HG03159 (cell line): ENCODE results near the gene PTPMT1.

Experiments
- ATAC-seq: cut with Tn5 transposase; IDR thresholded peaks from one replicate; pipeline ENCODE4 v1.9.1; 2021; ENCODE audit warnings: mild to moderate bottlenecking, moderate library complexity; ENCODE audit not compliant: unreplicated experiment

Gene PTPMT1

GRCh38 chr11:47577460-47578041 lies 12.2 kb downstream of the PTPMT1 start:
- no peak for ATAC-seq

GRCh38 chr11:47578524-47579494 lies 13.4 kb downstream of the PTPMT1 start, which contains the start of the genes KBTBD4 and NDUFS3:
TSS of gene KBTBD4 (minus strand) at chr11:47578970. CDS start at chr11:47578951, 19 bp downstream.
TSS of gene NDUFS3 (plus strand) at chr11:47579074. CDS start at chr11:47579092, 18 bp downstream.
- peak; percentile 90 for ATAC-seq

GRCh38 chr11:47583844-47584243 lies 18.4 kb downstream of the PTPMT1 start:
- no peak for ATAC-seq

GRCh38 chr11:47586098-47586855 lies 20.9 kb downstream of the PTPMT1 start, which contains the start of gene FAM180B:
TSS of gene FAM180B (plus strand) at chr11:47586678. CDS start at chr11:47586769, 91 bp downstream.
- ATAC-seq = no peak

- no peak for ATAC-seq
These were observed 21.8 kb downstream of the PTPMT1 start for GRCh38 chr11:47587039-47587716.

GRCh38 chr11:47587723-47588326 lies 22.4 kb downstream of the PTPMT1 start:
- no peak for ATAC-seq

GRCh38 chr11:47589118-47589517 lies 23.7 kb downstream of the PTPMT1 start:
- no peak for ATAC-seq

- ATAC-seq = no peak
These were observed 24.2 kb downstream of the PTPMT1 start for GRCh38 chr11:47589584-47589976.

GRCh38 chr11:47589977-47590861 lies 24.8 kb downstream of the PTPMT1 start:
- no peak for ATAC-seq

GRCh38 chr11:47591764-47592163 lies 26.4 kb downstream of the PTPMT1 start:
- no peak for ATAC-seq

GRCh38 chr11:47592251-47592650 lies 26.9 kb downstream of the PTPMT1 start:
- ATAC-seq = no peak

- no peak for ATAC-seq
These were observed 27.6 kb downstream of the PTPMT1 start for GRCh38 chr11:47592970-47593369.

GRCh38 chr11:47593492-47593933 lies 28.1 kb downstream of the PTPMT1 start:
- no peak for ATAC-seq

- no peak for ATAC-seq
These were observed 28.8 kb downstream of the PTPMT1 start, which contains the start of gene C1QTNF4 for GRCh38 chr11:47593934-47594855. TSS of gene C1QTNF4 (minus strand) at chr11:47594411. CDS start at chr11:47590810, 3,601 bp downstream.

GRCh38 chr11:47595029-47595428 lies 29.6 kb downstream of the PTPMT1 start:
- ATAC-seq = no peak

GRCh38 chr11:47595967-47596366 lies 30.6 kb downstream of the PTPMT1 start:
- no peak for ATAC-seq

GRCh38 chr11:47599902-47600301 lies 34.5 kb downstream of the PTPMT1 start:
- ATAC-seq = no peak

GRCh38 chr11:47603295-47603694 lies 37.9 kb downstream of the PTPMT1 start:
- no peak for ATAC-seq
